GM12878 (cell line): Measurements from ENCODE around the gene TMEM41A. TPM values are rescaled to one million over a fixed set of nuclear protein-coding genes. Genes with fewer than 3 reads are reported as not detected.

Source experiments
- ATAC-seq: fragments of 200-7000 bp; cut with Tn5 transposase; 3 replicates; pipeline ENCODE4 v1.9.1; 2020; ENCODE audit warnings: mild to moderate bottlenecking, moderate library complexity
- BruUV-seq: library from RNA; stranded (reverse); fragments of 400-500 nt; replicated peaks from 2 replicates; lab custom pipeline; 2021; lab: Mats Ljungman, UMichigan
- CTCF ChIA-PET: fragments of 300-600 bp; sonication (Branson Sonifier 250); formaldehyde crosslinking; extraction: SDS; loops from one replicate; lab custom pipeline; 2021; ENCODE audit warnings: inconsistent platforms; lab: Yijun Ruan, JAX
- POLR2A ChIA-PET: fragments of 350-600 bp; formaldehyde crosslinking; extraction: SDS; loops from one replicate; lab custom pipeline; 2021; ENCODE audit warnings: inconsistent platforms; lab: Charles Lee
- RAD21 ChIA-PET: fragments of 300-600 bp; sonication (Branson Sonifier 250); formaldehyde crosslinking; loops from one replicate; lab custom pipeline; 2023; ENCODE audit warnings: antibody characterized with exemption; ENCODE audit not compliant: unreplicated experiment; lab: Charles Lee
- SMC1A ChIA-PET: fragments of 300-600 bp; sonication (Branson Sonifier 250); formaldehyde crosslinking; loops from one replicate; lab custom pipeline; 2023; ENCODE audit not compliant: unreplicated experiment, uncharacterized antibody; lab: Charles Lee
- DNase-seq: peaks from one replicate; pipeline ENCODE4 v3.0.0-alpha.2; 2011; ENCODE audit warnings: low read depth, low spot score
- FAIRE-seq: peaks from 3 replicates; lab custom pipeline; 2011; peaks lifted over from hg19 to GRCh38; lab: Jason Lieb, UNC
- H2AFZ ChIP-seq: 2 replicates; pipeline ENCODE4 v1.6.0; 2011; ENCODE audit warnings: low read depth, low read length, control low read depth; ENCODE audit not compliant: control insufficient read depth
- H3K27ac ChIP-seq: 2 replicates; pipeline ENCODE4 v1.5.1; 2011; ENCODE audit warnings: control low read depth; ENCODE audit not compliant: control insufficient read depth, insufficient read depth
- H3K27me3 ChIP-seq, 2 experiments: replicated peaks in 1 of 2; 2 replicates each; pipeline versions ENCODE4 v1.6.0 to v1.6.1; 2011; ENCODE audit warnings: low read length in 1 of 2; ENCODE audit not compliant: control insufficient read depth in 2 of 2, insufficient read depth in 2 of 2
- H3K36me3 ChIP-seq, 2 experiments: 2 replicates each; pipeline ENCODE4 v1.5.1; 2011; ENCODE audit warnings: low read length in 1 of 2; ENCODE audit not compliant: control insufficient read depth in 2 of 2, insufficient read depth in 2 of 2
- H3K4me1 ChIP-seq: 2 replicates; pipeline ENCODE4 v1.6.1; 2011; ENCODE audit warnings: mild to moderate bottlenecking, low read length, moderate library complexity, mixed read lengths; ENCODE audit not compliant: control insufficient read depth, insufficient read depth
- H3K4me2 ChIP-seq: 2 replicates; pipeline ENCODE4 v1.6.0; 2011; ENCODE audit warnings: control low read depth; ENCODE audit not compliant: control insufficient read depth, insufficient read depth
- H3K4me3 ChIP-seq: fragments of 200-600 bp; sonication (generic); 2 replicates; pipeline ENCODE4 v1.5.1; 2016
- H3K79me2 ChIP-seq: 2 replicates; pipeline ENCODE4 v1.6.0; 2011; ENCODE audit warnings: low read length; ENCODE audit not compliant: control insufficient read depth, insufficient read depth
- H3K9ac ChIP-seq: 2 replicates; pipeline ENCODE4 v1.8.0; 2011; ENCODE audit warnings: low read length, control low read depth, mixed read lengths; ENCODE audit not compliant: control insufficient read depth, insufficient read depth
- H3K9me3 ChIP-seq: replicated peaks from 3 replicates; pipeline ENCODE4 v1.5.1; 2011; ENCODE audit warnings: mild to moderate bottlenecking, low read length; ENCODE audit not compliant: control insufficient read depth, insufficient read depth
- H4K20me1 ChIP-seq: 2 replicates; pipeline ENCODE4 v1.6.0; 2011; ENCODE audit not compliant: control insufficient read depth, insufficient read depth
- ATF2 ChIP-seq: IDR thresholded peaks from 2 replicates; pipeline ENCODE4 v1.6.1; 2012; ENCODE audit warnings: low read length, inconsistent platforms
- CEBPB ChIP-seq, 2 experiments: fragments of 150-350 bp in 1 of 2; IDR thresholded peaks; 2 replicates each; pipeline ENCODE4 v1.6.1; 2012 to 2014; ENCODE audit warnings: low read depth in 2 of 2, low read length in 2 of 2, borderline replicate concordance in 1 of 2, inconsistent platforms in 1 of 2
- CREM ChIP-seq: IDR thresholded peaks from 2 replicates; pipeline ENCODE4 v1.6.1; 2014; ENCODE audit warnings: antibody characterized with exemption, low read depth
- CUX1 ChIP-seq: IDR thresholded peaks from 2 replicates; pipeline ENCODE4 v1.6.1; 2012; ENCODE audit warnings: improper control_type of control experiment, low read depth, low read length; ENCODE audit not compliant: insufficient replicate concordance
- FOXK2 ChIP-seq: fragments of 450-650 bp; IDR thresholded peaks from 2 replicates; pipeline ENCODE4 v1.6.1; 2017; ENCODE audit warnings: mild to moderate bottlenecking, moderate library complexity
- GABPA ChIP-seq: IDR thresholded peaks from 2 replicates; pipeline ENCODE4 v1.6.1; 2014; ENCODE audit warnings: antibody characterized with exemption, low read depth, mild to moderate bottlenecking, inconsistent platforms
- NFYB ChIP-seq: IDR thresholded peaks from 2 replicates; pipeline ENCODE4 v1.6.1; 2011; ENCODE audit warnings: low read depth, mild to moderate bottlenecking, low read length, improper control_type of control experiment, moderate library complexity; ENCODE audit not compliant: insufficient read depth
- NR2C1 ChIP-seq: fragments of 450-650 bp; IDR thresholded peaks from 2 replicates; pipeline ENCODE4 v1.6.1; 2017; ENCODE audit warnings: antibody characterized with exemption, mild to moderate bottlenecking, moderate library complexity
- PAX8 ChIP-seq: fragments of 450-650 bp; IDR thresholded peaks from 2 replicates; pipeline ENCODE4 v1.6.1; 2017; ENCODE audit warnings: mild to moderate bottlenecking, moderate library complexity
- RELB ChIP-seq: fragments of 450-650 bp; IDR thresholded peaks from 2 replicates; pipeline ENCODE4 v1.6.1; 2017; ENCODE audit warnings: low read depth, mild to moderate bottlenecking, moderate library complexity
- SIX5 ChIP-seq: IDR thresholded peaks from 2 replicates; pipeline ENCODE4 v1.6.1; 2011; ENCODE audit warnings: mild to moderate bottlenecking, low read depth, low read length, moderate library complexity; ENCODE audit not compliant: severe bottlenecking
- SKIL ChIP-seq: fragments of 450-650 bp; IDR thresholded peaks from 2 replicates; pipeline ENCODE4 v1.6.1; 2017; ENCODE audit warnings: mild to moderate bottlenecking, low read depth, inconsistent platforms; ENCODE audit not compliant: poor library complexity, severe bottlenecking
- SUPT20H ChIP-seq: IDR thresholded peaks from 2 replicates; pipeline ENCODE4 v1.6.1; 2011; ENCODE audit warnings: low read depth, mild to moderate bottlenecking, low read length, moderate library complexity, borderline replicate concordance; ENCODE audit not compliant: control insufficient read depth
- ZNF207 ChIP-seq: fragments of 450-650 bp; IDR thresholded peaks from 2 replicates; pipeline ENCODE4 v1.6.1; 2014; ENCODE audit warnings: antibody characterized with exemption, mild to moderate bottlenecking, borderline replicate concordance
- WGBS: methylation state at CpG from one replicate; pipeline ENCODE4 v1.1.6; 2016; ENCODE audit warnings: low lambda C conversion rate; ENCODE audit not compliant: insufficient replicate concordance, insufficient coverage; ENCODE audit errors: missing lambda C conversion rate; 5-methylcytosine and 5-hydroxymethylcytosine counted together
- in situ Hi-C: fragments of 300-500 bp; cut with MboI; formaldehyde crosslinking; loops from 9 replicates; pipeline ENCODE4 v1.14.3; 2018; ENCODE audit warnings: mixed read lengths
- intact Hi-C: fragments of 100-400 bp; cut with micrococcal nuclease; formaldehyde crosslinking; loops from one replicate; pipeline ENCODE4 v1.14.2; 2022; ENCODE audit not compliant: unreplicated experiment
- polyA plus RNA-seq, 11 experiments: library from polyadenylated mRNA; depleted of rRNA in 4 of 11; unstranded in 6 of 11; stranded (reverse) in 5 of 11; fragments of >200 nt; fragmentation: Nextera tagmentation in 4 of 11; fragmentation: Illumina TruSeq in 1 of 11; extraction: Ambion mirVana in 4 of 11; extraction: Trizol in 1 of 11; gene quantifications; 1 replicate in 1 of 11; 2 replicates in 10 of 11; pipeline versions ENCODE4 v1.2.1 to v1.2.3, GENCODE V29; 2011 to 2016; ENCODE audit warnings: inconsistent platforms in 2 of 11, missing spikeins in 2 of 11, low read depth in 1 of 11
- total RNA-seq, 4 experiments: library from RNA; depleted of rRNA in 3 of 4; stranded (reverse); fragments of >200 nt in 3 of 4; fragmentation: Illumina TruSeq in 1 of 4; extraction: Trizol in 1 of 4; gene quantifications; 2 replicates each; pipeline versions ENCODE4 v1.2.1 to v1.2.3, GENCODE V29; 2013 to 2021

Gene TMEM41A
- total and polyA plus RNA-seq, 10 of the 15 experiments (the other 5 are each of a cell fraction or from before 2014, with no cell fraction given), result 13.9 to 33.2 (median 21.8) TPM

GRCh38 chr3:185502987-185503386, 4.2 kb upstream of the TMEM41A start:
- Histone ChIP-seq H2AFZ (peak overlapping the region; percentile 54), H3K79me2 (peaks cover 8% of the 10 kb centered on the region), H3K4me2 (peak overlapping the region; percentile 1), H3K9ac (no peak overlapping the region), H4K20me1 (no peaks in the 10 kb centered on the region), H3K27ac (peak overlapping the region; percentile 31), H3K4me3 (no peak overlapping the region), H3K36me3 (no peaks in the 10 kb centered on the region; a peak in 2 of 4 replicates), H3K27me3 (no peaks in the 10 kb centered on the region), H3K4me1 (peaks cover 12% of the 10 kb centered on the region), H3K9me3 (no peaks in the 10 kb centered on the region)
- in situ Hi-C loops (no loop called here), intact Hi-C loops (no loop called here)
- POLR2A ChIA-PET, result no interaction called here
- RAD21 ChIA-PET, result no interaction called here
- FAIRE-seq (no peak), ATAC-seq (no peak), DNase-seq (no peak)
- SMC1A ChIA-PET, result interaction anchor here (1.7 kb wide), 1 partner anchor 56 kb away, joined by 9 read pairs; no protein-coding TSS in a partner anchor
- 15% methylated on average over 3 of the region's 3 CpGs for whole genome bisulfite sequencing
- no TSS peak for BruUV-seq
- CTCF ChIA-PET, result interaction anchor here (1.7 kb wide), 1 partner anchor 72 kb away, joined by 7 read pairs; no protein-coding TSS in a partner anchor
- no peak for TF ChIP-seq FOXK2
- no peak for TF ChIP-seq ATF2
- TF ChIP-seq PAX8, result no peak
- no peak for TF ChIP-seq SIX5
- no peak for TF ChIP-seq CEBPB (IDR thresholded peaks at IDR 0.05; ENCODE audit: borderline replicate concordance in 1 of 2, low read depth in 2 of 2, low read length in 2 of 2)
- TF ChIP-seq ZNF207, result no peak
- no peak for TF ChIP-seq NR2C1
- TF ChIP-seq CREM, result no peak
- TF ChIP-seq SUPT20H, result no peak
- TF ChIP-seq NFYB, result no peak
- no peak for TF ChIP-seq SKIL
- no peak for TF ChIP-seq RELB
- no peak for TF ChIP-seq CUX1
- no peak for TF ChIP-seq GABPA
